ENCODE data around the gene SPZ1.
A peak's percentile ranks its signal among the peaks of the same experiment; 100 is the strongest.
"Not testable (repeated sequence)": the region's sequence is repeated elsewhere in the genome, so short reads cannot be mapped to it uniquely, and the experiment has no call there.

Gene SPZ1

DNA sequence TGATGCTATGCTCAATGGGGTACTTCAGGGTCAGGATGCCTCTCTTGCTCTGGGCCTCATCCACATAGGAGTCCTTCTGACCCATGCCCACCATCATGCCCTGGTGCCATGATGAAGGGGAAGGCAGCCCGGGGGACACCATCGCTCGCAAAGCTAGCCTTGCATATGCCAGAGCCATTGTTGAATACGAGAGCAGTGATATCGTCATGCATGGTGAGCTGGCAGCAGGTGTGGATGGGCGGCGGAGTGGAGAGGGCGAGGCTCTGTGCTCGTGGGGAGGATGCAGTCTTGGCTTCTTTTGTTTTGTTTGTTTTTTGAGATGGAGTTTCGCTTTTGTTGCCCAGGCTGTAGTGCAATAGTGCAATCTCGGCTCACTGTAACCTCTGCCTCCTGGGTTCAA is 17.2 kb upstream of the SPZ1 start:
- DNase-seq = no peak
- TF ChIP-seq POLR2A (IDR thresholded peaks at IDR 0.05; ENCODE audit: low read length) (no peak), GATA1 (IDR thresholded peaks at IDR 0.05; ENCODE audit: low read depth, low read length) (no peak)

DNA sequence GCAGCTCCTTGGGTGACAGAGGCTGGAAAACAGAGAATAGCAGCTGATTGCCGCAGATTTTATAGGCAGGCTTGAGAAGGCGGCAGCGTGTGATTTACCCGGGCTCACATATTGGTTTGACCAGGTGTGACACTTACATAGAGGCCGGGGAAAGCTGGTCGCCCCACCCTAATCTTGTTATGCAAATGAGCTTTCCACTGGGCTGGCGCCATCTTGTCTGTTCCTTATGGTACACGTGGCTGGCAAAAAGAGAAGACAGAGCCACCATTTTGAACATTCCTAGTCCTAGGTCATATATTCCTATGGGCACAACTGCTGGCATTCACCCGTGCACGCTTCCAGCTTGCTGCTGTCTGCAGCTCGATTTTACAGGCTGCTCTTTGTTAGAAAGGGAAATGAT is 11.3 kb upstream of the SPZ1 start:
- TF ChIP-seq GATA1 (IDR thresholded peaks at IDR 0.05; ENCODE audit: low read depth, low read length) (no peak), POLR2A (IDR thresholded peaks at IDR 0.05; ENCODE audit: low read length) (no peak)
- no peak for DNase-seq

GRCh38 chr5:80309871-80310665 is 9.7 kb upstream of the SPZ1 start:
- DNase-seq = no peak
- TF ChIP-seq GATA1 (IDR thresholded peaks at IDR 0.05; ENCODE audit: low read depth, low read length) = no peak
- TF ChIP-seq POLR2A (IDR thresholded peaks at IDR 0.05; ENCODE audit: low read length) = no peak

GRCh38 chr5:80315244-80315643 is 4.6 kb upstream of the SPZ1 start:
- no peak for DNase-seq
- TF ChIP-seq GATA1 (IDR thresholded peaks at IDR 0.05; ENCODE audit: low read depth, low read length) (no peak), POLR2A (IDR thresholded peaks at IDR 0.05; ENCODE audit: low read length) (no peak)

DNA sequence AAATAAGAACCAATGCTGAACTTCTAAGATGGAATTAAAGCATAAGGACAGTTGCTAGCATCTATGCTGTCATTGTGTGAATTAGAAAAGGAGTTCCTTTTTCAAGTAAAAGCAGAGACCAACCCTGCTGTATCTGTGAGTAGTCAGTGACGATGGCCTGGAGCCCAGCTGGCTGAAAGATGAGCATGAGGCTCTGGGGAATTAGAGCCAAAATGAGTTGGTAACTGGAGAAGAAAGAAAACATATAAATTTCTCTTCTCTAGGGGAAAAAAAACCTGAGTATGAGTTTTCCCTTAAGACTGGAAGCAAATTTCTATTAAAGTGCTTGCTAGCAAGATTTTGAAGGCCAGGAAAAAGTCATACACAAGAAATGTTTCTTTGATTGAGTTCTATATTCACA is 1.6 kb upstream of the SPZ1 start:
- TF ChIP-seq POLR2A (IDR thresholded peaks at IDR 0.05; ENCODE audit: low read length) = no peak
- no peak for TF ChIP-seq GATA1 (IDR thresholded peaks at IDR 0.05; ENCODE audit: low read depth, low read length)
- DNase-seq = no peak

- DNase-seq = no peak
- no peak for TF ChIP-seq GATA1 (IDR thresholded peaks at IDR 0.05; ENCODE audit: low read depth, low read length)
- TF ChIP-seq POLR2A (IDR thresholded peaks at IDR 0.05; ENCODE audit: low read length) = no peak
Measured at GRCh38 chr5:80324912-80325311, 5.1 kb downstream of the SPZ1 start.

- TF ChIP-seq GATA1 (IDR thresholded peaks at IDR 0.05; ENCODE audit: low read depth, low read length) = no peak
- TF ChIP-seq POLR2A (IDR thresholded peaks at IDR 0.05; ENCODE audit: low read length) = no peak
- no peak for DNase-seq
Measured at GRCh38 chr5:80326468-80326867, 6.7 kb downstream of the SPZ1 start.

GRCh38 chr5:80337379-80337778 is 17.6 kb downstream of the SPZ1 start:
- DNase-seq = no peak
- TF ChIP-seq POLR2A (IDR thresholded peaks at IDR 0.05; ENCODE audit: low read length) (no peak), GATA1 (IDR thresholded peaks at IDR 0.05; ENCODE audit: low read depth, low read length) (no peak)

- TF ChIP-seq POLR2A (IDR thresholded peaks at IDR 0.05; ENCODE audit: low read length) (no peak), GATA1 (IDR thresholded peaks at IDR 0.05; ENCODE audit: low read depth, low read length) (no peak)
- no peak for DNase-seq
Measured at GRCh38 chr5:80339116-80339515, 19.3 kb downstream of the SPZ1 start.

DNA sequence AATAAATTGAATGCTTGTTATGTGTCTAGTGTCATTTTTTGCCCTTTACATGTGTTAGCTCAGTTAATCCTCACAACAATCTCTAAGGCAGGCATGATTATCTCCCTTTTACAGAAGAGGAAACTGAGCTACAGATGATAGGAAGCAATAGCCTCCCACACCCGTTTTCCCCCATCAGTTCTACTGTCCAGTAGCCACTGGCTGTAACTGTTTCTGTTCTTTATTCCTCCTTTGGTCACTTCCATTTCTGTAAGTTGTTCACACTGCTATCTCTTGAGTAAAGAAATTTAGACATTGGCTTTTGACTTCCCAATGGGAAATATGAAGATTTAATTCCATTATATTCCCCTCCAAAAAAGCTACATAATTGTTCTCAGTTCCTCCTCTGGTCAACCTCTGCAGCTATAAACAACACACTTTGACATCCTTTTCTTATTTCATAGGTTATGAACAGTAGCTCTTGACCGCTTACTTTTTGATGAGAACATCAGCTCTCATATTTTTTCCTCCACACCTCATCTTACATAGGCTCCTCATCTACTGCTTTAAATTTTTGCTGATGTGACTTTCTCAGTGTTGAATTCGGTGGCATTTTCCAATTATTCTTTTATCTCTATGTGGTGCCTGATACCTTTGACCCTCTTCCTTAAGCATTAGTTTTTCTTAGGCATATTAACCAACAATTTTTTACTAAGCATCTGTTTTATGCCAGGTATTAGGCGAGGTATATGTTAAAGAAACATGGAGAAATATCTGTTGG is 21.4 kb downstream of the SPZ1 start:
- no peak for DNase-seq
- no peak for TF ChIP-seq POLR2A (IDR thresholded peaks at IDR 0.05; ENCODE audit: low read length)
- TF ChIP-seq GATA1 (IDR thresholded peaks at IDR 0.05; ENCODE audit: low read depth, low read length) = no peak

DNA sequence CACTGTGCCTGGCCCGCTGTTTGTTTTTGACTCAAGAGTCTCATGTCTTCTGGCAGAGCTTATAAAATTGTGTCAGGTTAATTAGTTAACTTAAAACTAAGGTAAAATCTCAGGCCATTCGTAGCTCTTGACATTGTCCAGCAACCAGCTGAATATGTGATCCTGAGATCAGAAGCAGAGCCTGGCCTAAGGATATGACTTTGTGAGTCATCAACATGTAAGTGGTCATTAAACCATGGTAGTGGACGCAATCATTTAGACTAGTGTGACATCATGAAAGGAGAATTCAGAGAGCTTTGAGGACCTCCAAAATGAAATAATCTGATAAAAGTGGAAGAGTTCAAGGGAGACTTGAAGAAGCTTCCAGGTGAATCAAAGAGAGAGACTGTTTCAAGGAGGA is 23.3 kb downstream of the SPZ1 start:
- TF ChIP-seq POLR2A (IDR thresholded peaks at IDR 0.05; ENCODE audit: low read length) (no peak), GATA1 (IDR thresholded peaks at IDR 0.05; ENCODE audit: low read depth, low read length) (no peak)
- DNase-seq = no peak

DNA sequence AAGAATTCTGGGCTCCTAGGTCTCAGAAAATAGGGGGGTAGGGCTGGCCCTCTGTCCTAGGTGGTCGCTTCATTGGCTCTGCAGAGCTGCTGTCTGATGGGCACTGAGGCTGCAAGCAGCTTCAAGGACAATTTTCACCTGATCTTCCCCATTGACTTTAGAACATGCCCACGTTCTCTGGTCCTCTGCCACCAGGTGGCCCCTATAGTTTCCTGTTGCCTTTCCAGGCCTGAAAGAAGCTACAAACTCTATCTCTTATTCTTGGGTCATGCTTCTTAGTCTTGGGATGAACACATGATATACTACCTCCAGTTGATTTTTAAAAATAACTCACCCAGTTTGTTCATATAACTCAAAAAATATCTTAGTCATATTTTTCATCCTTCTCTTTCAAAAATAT is 26.3 kb downstream of the SPZ1 start:
- DNase-seq = peak; percentile 15 to 29
- TF ChIP-seq POLR2A (IDR thresholded peaks at IDR 0.05; ENCODE audit: low read length) (no peak), GATA1 (IDR thresholded peaks at IDR 0.05; ENCODE audit: low read depth, low read length) (no peak)

GRCh38 chr5:80348171-80348570 is 28.4 kb downstream of the SPZ1 start:
- DNase-seq = no peak
- TF ChIP-seq POLR2A (IDR thresholded peaks at IDR 0.05; ENCODE audit: low read length) (no peak), GATA1 (IDR thresholded peaks at IDR 0.05; ENCODE audit: low read depth, low read length) (no peak)

- not testable (repeated sequence) for DNase-seq
Measured at GRCh38 chr5:80351019-80351418, 31.2 kb downstream of the SPZ1 start.

GRCh38 chr5:80355686-80356085 is 35.9 kb downstream of the SPZ1 start:
- TF ChIP-seq GATA1 (IDR thresholded peaks at IDR 0.05; ENCODE audit: low read depth, low read length) = no peak
- TF ChIP-seq POLR2A (IDR thresholded peaks at IDR 0.05; ENCODE audit: low read length) = no peak
- DNase-seq = no peak
